Measurements from ENCODE around the gene AGPS. TPM values are rescaled to one million over a fixed set of nuclear protein-coding genes. Genes with fewer than 3 reads are reported as not detected.

AGPS gene
- polyA plus RNA-seq, 1 experiment = 6.9 TPM

- ChIA-PET CTCF (no interaction called here), POLR2A (no interaction called here)
- H3K36me3 ChIP-seq (ENCODE audit: control insufficient read depth, insufficient read depth, low read length) = no peaks in the 10 kb centered on the region
- TF ChIP-seq CTCF (IDR thresholded peaks at IDR 0.05; ENCODE audit: insufficient read depth, low read depth, low read length) = no peak
- H3K4me3 ChIP-seq (ENCODE audit: low read depth, low read length) = no peak overlapping the region
- H3K27me3 ChIP-seq (ENCODE audit: control insufficient read depth, insufficient read depth, low read length) = no peaks in the 10 kb centered on the region; the same call in 1 of the 2 replicates
- no peak for DNase-seq (ENCODE audit: low read depth)
Observed at GRCh38 chr2:177577075-177577474, 184.5 kb downstream of the AGPS start.

GRCh38 chr2:177578454-177578853 is 185.9 kb downstream of the AGPS start:
- POLR2A ChIA-PET = no interaction called here
- DNase-seq (ENCODE audit: low read depth) = no peak
- CTCF ChIA-PET = no interaction called here
- Histone ChIP-seq H3K27me3 (ENCODE audit: control insufficient read depth, insufficient read depth, low read length) (peaks cover 1% of the 10 kb centered on the region), H3K4me3 (ENCODE audit: low read depth, low read length) (no peak overlapping the region), H3K36me3 (ENCODE audit: control insufficient read depth, insufficient read depth, low read length) (no peaks in the 10 kb centered on the region)
- TF ChIP-seq CTCF (IDR thresholded peaks at IDR 0.05; ENCODE audit: insufficient read depth, low read depth, low read length) = no peak

GRCh38 chr2:177579486-177580036 is 187.0 kb downstream of the AGPS start:
- no peak for DNase-seq (ENCODE audit: low read depth)
- H3K36me3 ChIP-seq (ENCODE audit: control insufficient read depth, insufficient read depth, low read length) = no peaks in the 10 kb centered on the region
- no peak overlapping the region for H3K4me3 ChIP-seq (ENCODE audit: low read depth, low read length)
- ChIA-PET POLR2A (no interaction called here), CTCF (interaction anchor here (0.8 kb wide), 1 partner anchor 25 kb away, joined by 3 read pairs; no protein-coding TSS in a partner anchor)
- TF ChIP-seq CTCF (IDR thresholded peaks at IDR 0.05; ENCODE audit: insufficient read depth, low read depth, low read length) = no peak
- H3K27me3 ChIP-seq (ENCODE audit: control insufficient read depth, insufficient read depth, low read length) = peaks cover 1% of the 10 kb centered on the region

- DNase-seq (ENCODE audit: low read depth) = no peak
- CTCF ChIA-PET = interaction anchor here (1.0 kb wide), 1 partner anchor 10 kb away, joined by 4 read pairs; no protein-coding TSS in a partner anchor
- no peak overlapping the region for H3K4me3 ChIP-seq (ENCODE audit: low read depth, low read length)
Observed at GRCh38 chr2:177582000-177582399, 189.4 kb downstream of the AGPS start.

More at GRCh38 chr2:177582000-177582399, 189.4 kb downstream of the AGPS start:
- H3K27me3 ChIP-seq (ENCODE audit: control insufficient read depth, insufficient read depth, low read length) = peaks cover 1% of the 10 kb centered on the region
- POLR2A ChIA-PET = no interaction called here
- H3K36me3 ChIP-seq (ENCODE audit: control insufficient read depth, insufficient read depth, low read length) = no peaks in the 10 kb centered on the region
- TF ChIP-seq CTCF (IDR thresholded peaks at IDR 0.05; ENCODE audit: insufficient read depth, low read depth, low read length) = no peak
